Dendritic cell treated with granulocyte-macrophage colony-stimulating factor and Interleukin-4, amounts not matched to agents 40 ng/mL and 50 ng/mL, for 4 days (primary cell): ENCODE results near the gene NAGK.
"Not testable (repeated sequence)": the region's sequence is repeated elsewhere in the genome, so short reads cannot be mapped to it uniquely, and the experiment has no call there.

ENCODE experiments used
- H3K27ac Mint-ChIP-seq: one replicate; pipeline ENCODE4 v1.8.0; 2022; ENCODE audit warnings: mild to moderate bottlenecking, mixed read lengths
- H3K27me3 Mint-ChIP-seq: one replicate; pipeline ENCODE4 v1.8.0; 2022; ENCODE audit warnings: mild to moderate bottlenecking, mixed read lengths
- H3K36me3 Mint-ChIP-seq: one replicate; pipeline ENCODE4 v1.8.0; 2022; ENCODE audit warnings: low read depth, mixed read lengths
- H3K4me1 Mint-ChIP-seq: one replicate; pipeline ENCODE4 v1.8.0; 2022; ENCODE audit warnings: low read depth, mixed read lengths
- H3K4me3 Mint-ChIP-seq: one replicate; pipeline ENCODE4 v1.8.0; 2022; ENCODE audit warnings: mild to moderate bottlenecking, moderate library complexity, mixed read lengths
- H3K9me3 Mint-ChIP-seq: one replicate; pipeline ENCODE4 v1.8.0; 2022; ENCODE audit warnings: mixed read lengths
- intact Hi-C: fragments of 100-400 bp; cut with micrococcal nuclease; formaldehyde crosslinking; loops from one replicate; pipeline ENCODE4 v1.15.0; 2022

Gene NAGK

GRCh38 chr2:71078624-71079023, 10.2 kb downstream of the NAGK start:
- Mint-ChIP-seq H3K36me3 (peaks cover 68% of the 10 kb centered on the region), H3K4me3 (no peak overlapping the region), H3K27me3 (no peaks in the 10 kb centered on the region), H3K4me1 (peaks cover 71% of the 10 kb centered on the region), H3K9me3 (no peaks in the 10 kb centered on the region), H3K27ac (peak overlapping the region; percentile 4)
- intact Hi-C loops, result no loop called here

- intact Hi-C loops, result loop anchor here (2.0 kb wide), 1 partner anchor 14 kb away; the partner anchor contains the start of gene NAGK
- H3K27ac Mint-ChIP-seq, result peak overlapping the region; percentile 74
- no peak overlapping the region for H3K4me3 Mint-ChIP-seq
These were observed 14.2 kb downstream of the NAGK start for GRCh38 chr2:71082402-71083252.

GRCh38 chr2:71083297-71083696, 14.8 kb downstream of the NAGK start:
- H3K9me3 Mint-ChIP-seq, H3K27me3 Mint-ChIP-seq, H3K4me3 Mint-ChIP-seq: not testable (repeated sequence)
- intact Hi-C loops, result loop anchor here (2.0 kb wide), 1 partner anchor 14 kb away; the partner anchor contains the start of gene NAGK
- Mint-ChIP-seq H3K36me3 (peaks cover 21% of the 10 kb centered on the region), H3K27ac (peak overlapping the region; percentile 74), H3K4me1 (peaks cover 42% of the 10 kb centered on the region)

More at GRCh38 chr2:71082402-71083252, 14.2 kb downstream of the NAGK start:
- no peaks in the 10 kb centered on the region for H3K9me3 Mint-ChIP-seq
- H3K36me3 Mint-ChIP-seq, result peaks cover 28% of the 10 kb centered on the region
- peaks cover 47% of the 10 kb centered on the region for H3K4me1 Mint-ChIP-seq
- no peaks in the 10 kb centered on the region for H3K27me3 Mint-ChIP-seq

- Mint-ChIP-seq H3K4me3 (peak overlapping the region; percentile 30), H3K4me1 (peaks cover 37% of the 10 kb centered on the region), H3K36me3 (peaks cover 15% of the 10 kb centered on the region), H3K27ac (peak overlapping the region; percentile 87)
- not testable (repeated sequence) for H3K9me3 Mint-ChIP-seq, H3K27me3 Mint-ChIP-seq
- intact Hi-C loops, result loop anchor here (2.0 kb wide), 1 partner anchor 15 kb away; the partner anchor contains the start of gene NAGK
These were observed 15.4 kb downstream of the NAGK start for GRCh38 chr2:71083752-71084312.

- H3K4me3 Mint-ChIP-seq, intact Hi-C loops, H3K36me3 Mint-ChIP-seq, H3K9me3 Mint-ChIP-seq, H3K27me3 Mint-ChIP-seq: not testable (repeated sequence)
- H3K4me1 Mint-ChIP-seq, result peaks cover 32% of the 10 kb centered on the region
- peak overlapping the region; percentile 31 for H3K27ac Mint-ChIP-seq
These were observed 17.0 kb downstream of the NAGK start for GRCh38 chr2:71085325-71086003.

GRCh38 chr2:71089475-71089874, 21.0 kb downstream of the NAGK start:
- H3K36me3 Mint-ChIP-seq, H3K9me3 Mint-ChIP-seq, intact Hi-C loops, H3K4me3 Mint-ChIP-seq, H3K4me1 Mint-ChIP-seq, H3K27ac Mint-ChIP-seq, H3K27me3 Mint-ChIP-seq: not testable (repeated sequence)

- H3K27me3 Mint-ChIP-seq, H3K4me1 Mint-ChIP-seq, H3K27ac Mint-ChIP-seq, intact Hi-C loops, H3K9me3 Mint-ChIP-seq, H3K36me3 Mint-ChIP-seq, H3K4me3 Mint-ChIP-seq: not testable (repeated sequence)
These were observed 23.4 kb downstream of the NAGK start for GRCh38 chr2:71091808-71092207.

- H3K27ac Mint-ChIP-seq, H3K9me3 Mint-ChIP-seq, H3K27me3 Mint-ChIP-seq, intact Hi-C loops, H3K36me3 Mint-ChIP-seq, H3K4me1 Mint-ChIP-seq, H3K4me3 Mint-ChIP-seq: not testable (repeated sequence)
These were observed 24.2 kb downstream of the NAGK start for GRCh38 chr2:71092491-71093260.

- Mint-ChIP-seq H3K4me1 (peaks cover 5% of the 10 kb centered on the region), H3K4me3 (no peak overlapping the region), H3K27me3 (no peaks in the 10 kb centered on the region), H3K9me3 (peaks cover 4% of the 10 kb centered on the region), H3K36me3 (no peaks in the 10 kb centered on the region), H3K27ac (no peak overlapping the region)
- intact Hi-C loops, result loop anchor here (1.0 kb wide), 1 partner anchor 30 kb away; the partner anchor contains the start of genes MCEE and MPHOSPH10
These were observed 31.9 kb downstream of the NAGK start for GRCh38 chr2:71100195-71100964.

- H3K27ac Mint-ChIP-seq, result no peak overlapping the region
- peaks cover 14% of the 10 kb centered on the region for H3K9me3 Mint-ChIP-seq
- intact Hi-C loops, result no loop called here
- no peak overlapping the region for H3K4me3 Mint-ChIP-seq
- peaks cover 5% of the 10 kb centered on the region for H3K4me1 Mint-ChIP-seq
- no peaks in the 10 kb centered on the region for H3K36me3 Mint-ChIP-seq
- no peaks in the 10 kb centered on the region for H3K27me3 Mint-ChIP-seq
These were observed 33.2 kb downstream of the NAGK start for GRCh38 chr2:71101656-71102055.

- no peaks in the 10 kb centered on the region for H3K27me3 Mint-ChIP-seq
- H3K27ac Mint-ChIP-seq, result no peak overlapping the region
- H3K4me3 Mint-ChIP-seq, result no peak overlapping the region
- H3K9me3 Mint-ChIP-seq, result peaks cover 14% of the 10 kb centered on the region
- H3K4me1 Mint-ChIP-seq, result no peaks in the 10 kb centered on the region
- H3K36me3 Mint-ChIP-seq, result no peaks in the 10 kb centered on the region
- intact Hi-C loops, result no loop called here
These were observed 34.7 kb downstream of the NAGK start for GRCh38 chr2:71102981-71103681.

GRCh38 chr2:71103809-71104208, 35.4 kb downstream of the NAGK start:
- Mint-ChIP-seq H3K36me3 (peaks cover 6% of the 10 kb centered on the region), H3K27ac (no peak overlapping the region), H3K4me1 (no peaks in the 10 kb centered on the region), H3K4me3 (no peak overlapping the region), H3K27me3 (no peaks in the 10 kb centered on the region), H3K9me3 (peaks cover 14% of the 10 kb centered on the region)
- intact Hi-C loops, result no loop called here
